Measurements from ENCODE around the gene GUSB. TPM values are rescaled to one million over a fixed set of nuclear protein-coding genes. Genes with fewer than 3 reads are reported as not detected.
A peak's percentile ranks its signal among the peaks of the same experiment; 100 is the strongest.
"Not testable (repeated sequence)": the region's sequence is repeated elsewhere in the genome, so short reads cannot be mapped to it uniquely, and the experiment has no call there.

The GUSB gene
- polyA plus RNA-seq (ENCODE audit: insufficient read length in 3 of 3), result 10 to 100 TPM; 74.9 to 79.3 (median 77.3) TPM

DNA sequence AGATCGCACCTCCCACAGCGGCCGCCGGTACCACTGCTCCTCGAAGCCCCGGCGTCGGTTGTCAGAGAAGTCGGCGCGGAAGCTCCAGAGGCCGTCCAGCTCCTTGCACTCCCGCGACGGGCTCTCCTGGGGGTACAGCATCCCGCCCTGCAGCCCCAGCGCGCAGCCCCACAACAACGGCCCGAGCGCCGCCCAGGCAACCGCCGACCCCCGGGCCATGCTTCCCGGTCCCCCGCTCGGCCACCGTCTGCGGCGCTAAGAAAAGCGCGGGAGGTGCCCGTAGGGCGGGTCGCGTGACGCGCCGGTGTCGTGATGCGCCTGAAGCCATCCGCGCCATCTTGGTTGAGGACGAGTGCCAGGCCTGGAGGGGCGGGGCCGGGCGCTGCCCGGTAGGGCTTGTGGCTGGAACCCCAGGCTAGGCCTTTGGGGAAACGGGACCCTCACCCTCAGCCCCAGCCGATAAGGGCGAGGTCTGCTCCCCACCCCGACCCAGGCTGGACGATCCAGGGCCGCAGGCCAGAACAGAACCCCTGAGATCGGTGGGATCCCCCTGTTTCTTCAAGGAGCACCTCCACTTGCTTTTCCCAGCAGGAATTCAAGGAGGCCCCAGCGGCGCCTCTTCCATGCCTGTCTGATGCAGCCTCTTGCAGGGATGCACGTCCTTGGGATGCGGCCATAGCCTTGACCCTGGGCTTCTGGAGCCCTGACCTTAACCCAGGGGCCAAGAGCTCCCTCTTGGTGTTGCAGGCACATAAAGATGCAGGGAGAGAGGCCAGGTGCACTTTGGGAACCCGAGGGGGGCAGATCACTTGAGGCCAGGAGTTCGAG is at the start of gene GUSB:
Gene GUSB (minus strand): TSS at position 249 of the 828 bp plus-strand sequence. CDS start 30 bp downstream, at position 219.
- peak; percentile 80 to 91 (median 83) for DNase-seq (ENCODE audit: low read depth in 3 of 3, low spot score in 2 of 3)

DNA sequence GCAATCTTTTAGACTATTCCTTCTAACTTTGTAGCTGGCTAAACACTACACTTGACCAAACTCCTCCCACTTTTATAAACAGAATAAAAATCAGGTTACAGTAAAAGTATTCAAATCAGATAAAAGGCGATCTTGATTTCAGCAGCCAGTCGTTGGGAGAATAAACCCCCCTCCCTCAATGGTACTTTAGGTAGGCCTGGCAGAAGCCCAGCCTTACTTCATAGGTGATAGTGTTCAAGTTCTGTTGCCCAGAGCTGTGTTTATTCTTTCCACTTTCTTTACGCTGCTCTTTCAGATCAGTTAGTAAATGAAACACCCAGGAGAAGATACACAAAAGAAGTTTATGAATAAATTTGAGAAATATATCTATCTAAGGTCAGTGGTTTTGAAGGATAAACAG is 46.3 kb upstream of the GUSB start:
- DNase-seq (ENCODE audit: low read depth in 3 of 3, low spot score in 2 of 3), result not testable (repeated sequence)

DNA sequence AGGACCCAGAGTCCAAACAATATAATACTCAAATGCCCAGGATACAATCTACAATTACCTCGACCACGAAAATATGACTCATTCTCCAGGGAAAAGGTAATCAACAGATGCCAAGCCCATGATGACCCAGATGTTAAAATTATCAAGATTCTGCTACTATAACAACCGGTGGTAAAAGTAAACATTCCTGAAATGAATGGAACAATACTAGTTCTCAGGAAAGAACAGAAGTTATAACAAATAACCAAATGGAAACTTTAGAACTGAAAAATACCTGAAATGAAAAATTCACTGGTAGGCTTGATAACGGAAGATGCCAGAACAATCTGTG is 34.1 kb upstream of the GUSB start:
- DNase-seq (ENCODE audit: low read depth in 3 of 3, low spot score in 2 of 3), result no peak

- no peak for DNase-seq (ENCODE audit: low read depth in 3 of 3, low spot score in 2 of 3)
Observed at GRCh38 chr7:66015440-66016130, 33.6 kb upstream of the GUSB start.

GRCh38 chr7:66013938-66014337 is 31.9 kb upstream of the GUSB start:
- peak in 1 of 3 donors; percentile 36 for DNase-seq (ENCODE audit: low read depth in 3 of 3, low spot score in 2 of 3)

- DNase-seq (ENCODE audit: low read depth in 3 of 3, low spot score in 2 of 3), result no peak
Observed at GRCh38 chr7:66007232-66007631, 25.2 kb upstream of the GUSB start.

GRCh38 chr7:66005115-66005671 is 23.2 kb upstream of the GUSB start:
- DNase-seq (ENCODE audit: low read depth in 3 of 3, low spot score in 2 of 3), result not testable (repeated sequence)

GRCh38 chr7:66000823-66001417 is 18.9 kb upstream of the GUSB start:
- not testable (repeated sequence) for DNase-seq (ENCODE audit: low read depth in 3 of 3, low spot score in 2 of 3)

DNA sequence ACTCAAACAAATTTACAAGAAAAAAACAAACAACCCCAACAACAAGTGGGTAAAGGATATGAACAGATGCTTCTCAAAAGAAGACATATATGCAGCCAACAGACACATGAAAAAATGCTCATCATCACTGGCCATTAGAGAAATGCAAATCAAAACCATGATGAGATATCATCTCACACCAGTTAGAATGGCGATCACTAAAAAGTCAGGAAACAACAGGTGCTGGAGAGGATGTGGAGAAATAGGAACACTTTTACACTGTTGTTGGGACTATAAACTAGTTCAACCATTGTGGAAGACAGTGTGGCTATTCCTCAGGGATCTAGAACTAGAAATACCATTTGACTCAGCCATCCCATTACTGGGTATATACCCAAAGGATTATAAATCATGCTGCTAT is 13.0 kb upstream of the GUSB start:
- not testable (repeated sequence) for DNase-seq (ENCODE audit: low read depth in 3 of 3, low spot score in 2 of 3)

GRCh38 chr7:65992526-65992925 is 10.5 kb upstream of the GUSB start:
- no peak for DNase-seq (ENCODE audit: low read depth in 3 of 3, low spot score in 2 of 3)

GRCh38 chr7:65991829-65992228 is 9.8 kb upstream of the GUSB start:
- DNase-seq (ENCODE audit: low read depth in 3 of 3, low spot score in 2 of 3), result not testable (repeated sequence)

- no peak for DNase-seq (ENCODE audit: low read depth in 3 of 3, low spot score in 2 of 3)
Observed at GRCh38 chr7:65989694-65990080, 7.7 kb upstream of the GUSB start.

- DNase-seq (ENCODE audit: low read depth in 3 of 3, low spot score in 2 of 3), result not testable (repeated sequence)
Observed at GRCh38 chr7:65988503-65988902, 6.5 kb upstream of the GUSB start.

- DNase-seq (ENCODE audit: low read depth in 3 of 3, low spot score in 2 of 3), result no peak
Observed at GRCh38 chr7:65988084-65988483, 6.1 kb upstream of the GUSB start.

DNA sequence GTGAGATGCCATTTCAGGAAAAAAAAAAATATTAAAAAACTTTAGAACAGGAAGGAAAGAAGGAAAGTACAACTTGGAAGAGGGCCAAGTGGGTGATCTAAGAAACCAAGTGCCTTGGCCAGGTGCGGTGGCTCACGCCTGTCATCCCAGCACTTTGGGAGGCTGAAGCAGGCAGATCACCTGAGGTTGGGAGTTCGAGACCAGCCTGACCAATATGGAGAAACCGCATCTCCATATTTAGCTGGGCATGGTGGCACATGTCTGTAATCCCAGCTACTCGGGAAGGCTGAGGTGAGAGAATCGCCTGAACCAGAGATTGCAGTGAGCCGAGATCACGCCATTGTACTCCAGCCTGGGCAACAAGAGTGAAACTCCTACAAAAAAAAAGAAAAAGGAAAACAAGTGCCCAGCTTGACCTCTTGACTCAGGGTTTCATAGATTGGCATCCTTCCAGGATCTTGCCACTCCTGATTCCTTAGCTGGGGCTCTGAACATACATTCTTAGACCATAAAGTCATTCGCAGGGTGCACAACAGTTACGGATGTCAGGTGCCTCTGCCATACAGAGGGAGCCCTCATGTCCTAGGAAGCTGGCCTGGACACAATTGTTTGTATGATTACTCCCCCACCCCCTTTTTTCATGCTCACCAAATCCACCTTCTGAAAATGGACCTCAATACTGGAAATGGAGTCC is 2.1 kb upstream of the GUSB start:
- DNase-seq (ENCODE audit: low read depth in 3 of 3, low spot score in 2 of 3), result no peak

GRCh38 chr7:65980478-65981250 is 1.3 kb downstream of the GUSB start:
- DNase-seq (ENCODE audit: low read depth in 3 of 3, low spot score in 2 of 3), result no peak

GRCh38 chr7:65979583-65980477 is 2.2 kb downstream of the GUSB start:
- DNase-seq (ENCODE audit: low read depth in 3 of 3, low spot score in 2 of 3), result no peak

GRCh38 chr7:65978891-65979582 is 3.0 kb downstream of the GUSB start:
- DNase-seq (ENCODE audit: low read depth in 3 of 3, low spot score in 2 of 3), result no peak
